GM18907 (cell line): Measurements from ENCODE around the gene NRP2.

Experiments used
- ATAC-seq: cut with Tn5 transposase; IDR thresholded peaks from one replicate; pipeline ENCODE4 v1.9.1; 2021; ENCODE audit warnings: mild to moderate bottlenecking, moderate library complexity; ENCODE audit not compliant: unreplicated experiment

Gene NRP2

DNA sequence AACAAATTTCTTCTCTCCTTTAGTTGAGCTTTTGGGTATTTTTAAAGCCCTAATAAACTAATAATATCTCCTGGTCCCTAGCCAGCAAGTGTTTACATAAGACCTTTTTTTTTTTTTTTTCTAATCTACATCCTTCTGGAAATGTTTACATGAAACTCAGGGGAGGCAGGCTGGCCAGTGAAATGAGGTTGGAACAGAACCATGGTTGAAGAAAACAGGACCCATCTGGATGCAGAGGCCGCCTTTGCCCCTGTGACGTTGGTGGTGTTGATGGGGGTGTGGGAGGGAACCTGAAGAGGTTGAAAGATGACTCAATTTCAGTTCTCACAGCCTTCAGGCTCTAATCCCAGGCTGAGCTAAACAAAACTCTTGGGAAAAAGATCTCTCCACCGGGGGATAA lies 118.5 kb downstream of the NRP2 start:
- no peak for ATAC-seq

DNA sequence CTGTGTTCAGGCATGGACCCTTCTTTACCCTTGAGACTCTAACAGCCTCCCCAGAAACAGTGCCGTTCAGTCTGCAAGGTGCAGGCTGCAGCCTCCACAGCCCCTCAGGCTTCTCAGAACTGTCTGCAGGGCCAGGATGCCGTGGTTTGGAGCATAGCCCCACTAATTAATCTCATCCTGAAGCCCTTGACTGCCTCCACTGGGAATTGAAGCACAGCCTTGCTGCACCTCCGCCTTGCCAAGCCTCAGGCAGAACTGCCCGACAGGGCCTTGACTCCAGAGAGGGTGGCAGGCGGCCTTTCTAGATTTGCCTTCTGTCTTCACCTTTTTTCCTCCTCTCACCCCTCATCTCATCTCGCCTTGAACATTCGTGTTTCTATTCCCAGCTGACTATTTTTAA lies 119.8 kb downstream of the NRP2 start:
- ATAC-seq: no peak

DNA sequence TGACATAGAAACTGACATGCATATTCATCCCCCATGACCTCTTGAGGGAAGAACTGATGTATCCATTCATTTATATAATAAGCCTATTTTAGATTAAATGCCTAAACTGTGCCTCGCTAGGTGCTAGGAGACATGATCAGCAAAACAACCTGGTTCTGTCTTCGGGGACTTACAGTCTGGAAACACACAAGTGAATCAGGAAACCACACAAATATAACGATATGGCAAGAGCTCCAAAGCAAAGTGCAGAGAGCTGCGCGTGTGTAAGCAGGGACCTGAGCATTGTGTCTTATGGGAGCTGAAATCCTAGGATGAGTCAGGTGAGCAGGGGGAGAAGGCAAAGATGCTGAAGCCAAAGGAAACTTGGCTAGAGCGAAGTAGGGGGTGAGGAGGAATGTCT lies 120.6 kb downstream of the NRP2 start:
- ATAC-seq: no peak

DNA sequence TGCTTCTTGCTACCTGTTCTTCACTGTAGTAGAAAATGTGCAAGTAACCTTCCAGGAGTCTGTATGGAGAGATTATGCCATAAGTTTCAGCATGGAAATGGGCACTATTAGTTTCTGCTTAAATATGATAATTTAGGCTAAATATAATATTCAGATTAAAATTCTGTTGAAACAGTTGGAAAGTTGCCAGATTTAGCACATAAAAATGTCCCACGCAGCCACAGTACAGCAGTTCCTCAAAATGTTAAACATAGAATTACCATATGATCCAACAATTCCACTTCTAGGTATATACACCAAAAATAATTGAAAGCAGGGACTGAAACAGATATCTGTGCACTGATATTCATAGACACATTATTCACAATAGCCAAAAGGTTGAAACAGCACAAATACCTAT lies 121.2 kb downstream of the NRP2 start:
- no peak for ATAC-seq

DNA sequence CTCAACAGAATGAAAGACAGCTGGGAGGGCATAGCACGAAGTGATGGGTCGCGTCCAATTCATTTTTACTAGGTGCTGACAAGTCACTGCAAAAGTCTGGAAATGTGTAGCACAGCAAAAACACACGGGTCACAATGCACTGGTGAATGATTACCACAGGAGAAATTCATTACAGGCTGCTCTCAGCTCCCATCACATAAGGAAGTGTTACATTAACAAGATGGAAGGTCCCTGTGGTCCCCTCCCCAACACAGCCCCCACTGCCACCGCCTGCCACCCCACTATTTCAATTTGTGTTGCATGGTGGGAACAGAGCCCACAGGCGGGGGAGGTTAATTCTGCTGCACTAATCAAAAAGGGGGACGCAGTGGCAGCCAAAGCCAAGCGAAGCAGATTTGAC lies 122.8 kb downstream of the NRP2 start:
- ATAC-seq: no peak

DNA sequence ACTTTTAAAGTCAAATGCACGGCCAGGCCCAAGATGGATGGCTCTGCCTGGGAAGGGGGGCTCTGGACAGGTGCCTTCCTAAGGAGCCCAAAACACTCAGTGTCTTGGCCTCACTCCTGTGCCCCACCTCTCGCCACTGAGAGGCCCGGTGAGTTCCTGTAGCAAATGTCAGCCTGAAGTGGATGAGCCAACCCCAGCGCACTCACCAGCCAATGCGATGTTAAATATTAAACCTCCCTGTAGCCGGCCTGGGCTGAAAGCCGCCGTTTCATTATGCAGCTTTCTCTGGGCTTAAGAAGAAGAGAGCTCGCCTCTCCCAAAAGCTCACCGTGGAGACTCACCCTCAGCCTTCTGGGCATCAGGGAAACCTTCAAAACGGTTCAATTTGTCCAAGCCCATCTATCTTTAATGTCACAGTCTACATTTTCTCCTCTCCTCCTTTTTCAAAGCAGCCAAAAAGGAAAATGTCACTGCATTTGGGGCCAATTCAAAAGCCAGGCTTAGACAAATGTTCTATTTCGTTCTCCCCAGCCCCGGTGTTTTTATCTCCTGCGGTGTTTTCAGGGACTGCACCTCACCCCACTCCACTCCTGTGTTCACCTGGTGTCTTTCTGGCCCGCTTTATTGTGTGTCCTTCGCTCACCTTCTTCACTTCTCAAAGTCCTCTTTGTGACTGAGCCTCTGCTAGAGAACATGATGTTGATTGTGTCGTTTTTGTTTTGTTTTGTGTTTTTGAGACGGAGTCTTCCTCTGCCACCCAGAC lies 124.0 kb downstream of the NRP2 start:
- ATAC-seq: no peak

DNA sequence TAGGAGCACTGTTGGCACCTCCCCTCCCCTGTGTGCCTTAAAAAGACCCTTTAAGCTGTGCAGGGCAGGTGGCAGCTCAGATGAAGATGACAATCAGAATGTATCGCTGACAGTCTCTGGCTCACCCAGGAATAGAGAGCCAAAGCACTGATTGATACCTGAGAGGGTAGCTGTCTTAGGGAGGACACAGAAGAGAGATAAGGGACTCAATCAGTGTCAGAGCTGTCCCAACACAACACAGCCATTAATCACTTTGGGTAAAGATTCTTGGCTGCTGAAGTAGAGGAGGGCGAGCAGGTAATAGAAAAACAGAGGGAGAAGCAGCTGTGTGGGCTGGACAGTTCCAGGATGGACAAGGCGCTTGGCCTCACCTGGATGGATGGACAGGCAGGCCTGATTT lies 124.9 kb downstream of the NRP2 start:
- no peak for ATAC-seq

DNA sequence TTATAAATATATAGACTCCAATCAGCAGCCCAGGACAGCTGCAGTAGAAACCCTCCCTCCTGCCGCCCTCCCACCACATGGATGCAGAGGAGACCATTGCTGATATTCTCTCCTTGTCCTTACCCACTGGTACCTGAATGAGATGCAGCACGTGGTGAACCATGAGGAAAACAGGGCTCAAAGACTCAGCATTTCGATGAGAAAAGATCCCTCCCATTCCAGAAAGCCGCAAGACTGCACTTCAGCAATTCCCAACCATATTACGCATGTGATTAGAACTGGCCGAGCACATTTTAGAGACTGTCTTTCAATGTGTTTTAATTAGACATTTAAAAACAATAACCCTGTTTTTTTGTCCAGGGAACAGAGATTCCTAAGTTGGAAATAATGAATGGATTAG lies 125.5 kb downstream of the NRP2 start:
- no peak for ATAC-seq

DNA sequence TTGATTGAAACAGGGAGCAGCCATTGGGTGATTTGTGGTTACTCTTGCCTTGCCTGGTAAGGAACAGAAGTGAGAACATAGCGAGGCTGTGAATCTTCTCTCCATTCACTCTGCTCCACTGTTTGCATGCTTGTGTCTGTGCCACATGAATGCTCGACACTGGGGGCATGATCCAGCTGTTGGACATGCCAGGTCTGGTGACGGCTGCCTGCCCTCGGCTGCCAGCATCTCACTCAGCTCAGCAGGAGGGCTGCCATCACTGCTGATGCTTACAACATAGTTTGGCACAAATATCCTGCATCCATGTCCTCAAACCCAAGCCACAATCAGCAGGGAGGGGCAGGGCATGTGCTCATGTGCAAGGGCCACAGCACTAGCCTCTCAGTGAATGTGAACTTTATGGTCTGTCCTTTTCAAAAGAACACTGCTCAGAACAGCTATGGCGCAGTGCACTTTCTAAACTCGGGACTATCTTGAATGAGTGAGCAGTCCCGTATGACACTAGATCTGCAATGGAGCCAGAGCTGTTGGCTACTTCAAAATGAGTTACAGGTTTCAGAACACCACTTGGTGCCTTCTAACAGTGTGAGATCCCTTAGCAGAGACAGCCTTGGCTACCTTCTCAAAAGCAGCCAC lies 126.3 kb downstream of the NRP2 start:
- no peak for ATAC-seq

DNA sequence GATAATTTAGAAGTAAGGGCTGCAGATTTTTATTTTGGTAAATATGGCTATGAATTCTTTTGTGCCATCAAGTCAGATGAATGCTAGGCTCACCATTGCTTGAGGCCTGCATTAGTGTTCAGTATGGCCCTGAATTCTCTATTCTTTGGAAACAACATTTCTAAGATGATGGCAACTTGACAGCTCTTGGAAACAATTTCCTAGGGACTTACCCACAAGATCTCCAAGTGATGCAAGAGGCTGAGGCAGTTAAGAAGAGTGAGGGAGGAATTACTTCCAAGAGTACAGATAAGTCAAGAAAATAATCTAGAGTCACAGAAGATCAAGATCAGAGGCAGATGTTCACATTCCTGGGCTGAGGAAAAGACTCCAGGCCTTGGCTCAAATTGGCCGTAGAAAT lies 129.1 kb downstream of the NRP2 start:
- ATAC-seq: no peak

DNA sequence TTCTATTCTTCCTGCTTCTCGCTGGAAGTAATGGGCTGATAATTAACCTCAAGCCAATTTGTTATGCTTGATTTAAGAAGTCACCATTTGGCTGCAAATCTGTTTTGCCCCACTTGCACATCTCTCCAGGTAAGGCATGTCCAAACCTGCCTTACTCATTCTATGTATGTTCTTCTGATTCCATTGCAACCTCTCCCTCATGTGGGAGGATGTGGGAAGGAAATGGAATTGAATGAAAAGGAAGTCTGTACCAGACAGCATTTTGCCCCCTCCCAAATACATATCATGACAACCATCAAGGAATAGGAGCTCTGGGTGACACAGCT lies 131.7 kb downstream of the NRP2 start:
- peak; percentile 21 for ATAC-seq

DNA sequence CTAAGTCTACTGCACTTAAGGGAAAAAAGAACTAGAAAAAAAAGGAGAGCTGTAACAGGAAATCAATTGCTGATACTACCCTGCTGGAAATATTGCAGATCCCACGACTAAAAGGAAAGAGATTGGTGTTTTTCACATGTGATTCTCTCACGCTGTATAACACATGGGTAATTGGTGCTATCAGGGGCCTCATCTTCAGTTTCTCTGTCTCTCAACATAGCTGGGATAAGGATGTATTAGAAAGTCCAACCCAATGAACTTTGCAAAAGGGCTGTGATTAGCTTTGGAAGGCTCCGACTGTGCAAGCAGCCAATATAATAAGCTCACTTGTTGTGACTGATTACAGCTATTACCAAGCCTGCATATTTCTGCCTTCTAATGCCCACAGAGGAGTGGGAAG lies 133.4 kb downstream of the NRP2 start:
- no peak for ATAC-seq

DNA sequence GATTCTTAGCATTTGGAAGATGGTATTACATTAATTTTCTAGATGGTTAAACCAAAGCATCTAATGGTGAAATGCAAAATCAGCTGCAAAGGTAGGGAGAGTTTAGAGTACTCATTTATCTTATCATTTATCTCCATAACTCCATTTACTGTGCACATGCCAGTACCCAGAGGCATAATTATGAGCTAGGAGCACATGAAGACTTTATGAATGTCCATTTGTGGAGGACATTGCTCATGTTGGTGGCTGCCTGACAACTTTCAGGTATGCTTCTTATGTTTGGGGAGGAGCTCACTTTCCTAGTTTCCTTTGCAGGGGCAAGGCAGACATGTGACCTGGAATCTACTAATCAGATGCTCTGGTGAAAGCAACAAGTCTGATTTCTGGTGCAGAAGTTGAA lies 134.0 kb downstream of the NRP2 start:
- no peak for ATAC-seq

DNA sequence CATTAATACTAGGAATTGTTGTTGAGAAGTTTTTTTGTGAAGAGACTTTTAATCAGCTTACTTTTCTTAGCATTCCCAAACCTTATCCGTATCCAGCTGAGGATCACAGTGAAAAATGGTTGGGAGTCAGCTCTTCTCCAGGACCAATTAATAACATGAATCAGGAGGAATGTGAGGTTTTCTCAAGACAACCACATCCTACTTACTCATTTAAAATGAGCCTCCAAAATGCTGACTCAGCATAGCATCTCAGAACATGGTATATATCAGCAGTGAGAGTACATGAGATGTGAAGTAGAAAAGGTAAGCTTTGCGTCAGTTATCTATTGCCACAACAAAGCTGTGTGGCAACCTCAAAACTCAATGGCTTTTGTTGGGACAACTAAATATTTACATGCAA lies 140.3 kb downstream of the NRP2 start:
- ATAC-seq: no peak

DNA sequence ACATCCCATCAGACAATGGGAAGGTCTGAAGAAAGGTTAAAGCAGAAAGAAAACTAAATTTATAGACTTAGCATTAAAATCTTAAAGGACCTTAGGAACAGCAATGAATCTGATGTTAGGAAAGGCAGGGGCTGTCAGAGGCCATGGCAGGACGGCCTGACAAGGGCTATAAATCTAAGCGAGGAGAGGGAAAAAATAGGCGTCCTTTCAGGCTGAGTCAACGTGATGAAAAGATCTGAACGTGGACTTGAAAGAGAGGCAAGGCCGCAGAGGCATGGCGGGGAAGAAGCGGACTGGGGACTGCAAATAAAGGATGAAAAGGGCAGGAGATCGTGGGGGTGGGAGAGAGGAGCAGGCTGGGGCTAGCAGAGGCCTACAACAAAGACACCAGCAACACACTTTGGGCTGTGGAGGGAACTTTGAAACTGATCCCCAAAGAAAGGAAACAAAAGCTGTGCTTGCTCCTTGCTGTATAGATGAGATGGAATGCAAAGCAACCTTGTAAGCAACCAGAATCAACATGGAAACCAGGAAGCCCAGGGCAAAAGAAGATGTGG lies 145.6 kb downstream of the NRP2 start:
- no peak for ATAC-seq

DNA sequence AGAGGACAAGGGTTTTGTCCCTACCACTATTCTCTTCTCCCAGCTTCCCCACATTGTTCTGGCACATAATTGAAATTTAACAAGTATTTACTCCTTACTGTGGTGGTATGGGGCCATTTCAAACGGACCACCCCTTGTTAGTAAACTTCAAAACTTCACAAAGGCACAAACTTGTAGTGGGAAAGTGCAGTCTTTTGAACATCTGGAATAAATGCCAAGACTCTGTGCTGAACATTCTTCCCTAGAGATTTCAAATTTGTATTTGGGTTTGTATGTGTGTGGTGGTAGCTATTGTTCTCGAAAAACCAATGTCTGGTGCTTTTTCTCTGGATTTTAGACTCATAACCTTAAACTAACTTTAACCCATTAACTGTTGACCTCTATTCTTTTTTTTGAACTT lies 151.6 kb downstream of the NRP2 start:
- ATAC-seq: no peak

DNA sequence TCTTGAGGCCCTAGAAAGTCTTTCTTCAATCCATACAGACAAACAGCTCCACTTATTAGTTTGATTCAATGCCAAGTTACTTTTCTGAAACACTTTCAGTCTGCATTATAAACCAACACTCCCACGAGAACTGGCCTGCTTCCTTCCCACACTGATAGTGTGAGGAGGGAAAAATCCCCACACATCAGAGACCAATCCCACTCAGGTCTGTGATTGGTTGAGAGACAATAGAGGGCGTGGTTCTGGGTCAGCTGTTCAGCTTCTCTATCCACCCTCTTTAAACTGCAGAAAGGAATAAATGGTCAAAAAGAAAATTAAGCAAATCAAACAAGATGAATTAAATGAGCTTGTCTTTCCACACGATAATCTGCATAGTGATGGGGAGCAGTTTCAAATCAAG lies 152.5 kb downstream of the NRP2 start:
- no peak for ATAC-seq

DNA sequence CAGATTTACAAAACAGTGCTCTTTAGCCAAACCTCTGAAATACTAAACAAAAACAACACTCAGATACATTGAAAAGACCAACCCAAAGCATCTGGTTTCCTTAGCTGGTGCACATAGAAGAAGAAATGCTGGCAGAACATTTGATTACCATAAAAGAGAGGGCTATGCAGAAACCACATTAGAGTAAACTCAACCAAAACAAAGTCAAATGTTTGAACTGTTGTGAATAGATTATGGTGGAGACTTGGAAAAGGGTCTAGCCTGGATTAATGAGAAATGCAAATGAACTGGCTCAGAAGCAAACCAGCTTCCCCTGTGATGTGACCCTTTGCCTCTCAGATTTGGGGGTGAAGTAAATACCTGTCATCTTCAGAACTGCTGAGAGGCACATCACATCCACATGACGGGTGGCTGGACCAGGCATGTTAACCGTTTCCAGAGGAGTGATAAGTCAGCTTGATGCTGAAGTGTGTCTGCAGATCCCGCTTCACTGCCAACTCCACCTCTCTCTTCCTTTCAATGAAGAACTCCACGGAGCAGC lies 153.0 kb downstream of the NRP2 start:
- no peak for ATAC-seq

DNA sequence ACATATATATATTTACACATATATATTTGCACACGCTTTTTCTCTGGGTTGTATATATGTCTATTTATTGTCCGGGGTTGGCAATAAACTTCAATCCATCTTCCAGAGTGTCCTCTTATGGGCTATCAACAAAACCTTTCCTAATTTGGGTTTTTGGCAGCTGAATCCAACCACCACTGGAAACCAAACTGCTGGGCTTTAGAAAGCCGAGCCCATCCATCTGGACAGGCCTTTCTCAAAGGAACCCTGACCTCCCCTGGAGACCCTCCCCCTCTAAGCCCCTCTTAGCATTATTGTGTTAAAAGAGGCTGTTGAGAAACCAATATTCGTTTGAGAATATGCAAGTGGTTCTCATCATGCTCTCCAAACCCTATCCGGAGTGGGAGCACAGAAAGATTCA lies 153.6 kb downstream of the NRP2 start:
- no peak for ATAC-seq

DNA sequence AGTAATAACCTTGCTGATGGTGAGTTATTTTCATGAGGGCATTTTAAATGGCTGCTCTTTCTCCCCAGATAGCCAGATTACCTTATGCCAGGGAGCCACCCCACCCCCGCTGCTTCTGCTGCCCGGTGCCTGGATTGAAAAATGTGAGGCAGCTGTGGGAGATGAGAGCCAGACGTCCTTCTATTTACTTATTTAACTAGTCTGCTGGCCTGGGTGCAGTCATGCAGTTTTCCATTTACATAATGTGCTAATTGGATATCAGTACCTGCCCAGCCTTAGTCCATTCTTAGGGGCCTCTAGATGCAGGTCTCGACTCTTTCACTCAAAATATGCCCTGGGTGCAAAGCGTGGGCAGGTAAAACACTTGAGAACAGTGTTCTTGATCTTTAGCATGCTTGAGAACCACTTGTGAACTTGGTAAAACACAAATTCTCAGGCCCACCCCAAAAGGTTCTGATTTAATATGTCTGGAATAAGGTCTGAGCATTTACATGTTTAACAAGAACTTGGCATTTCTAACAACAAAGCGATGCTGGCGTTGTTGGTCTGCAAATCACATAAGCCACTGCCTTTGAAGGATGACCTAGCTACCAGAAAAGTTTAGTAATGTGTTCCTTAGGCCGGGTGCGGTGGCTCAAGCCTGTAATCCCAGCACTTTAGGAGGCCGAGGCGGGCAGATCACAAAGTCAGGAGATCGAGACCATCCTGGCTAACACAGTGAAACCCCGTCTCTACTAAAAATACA lies 154.3 kb downstream of the NRP2 start:
- no peak for ATAC-seq

DNA sequence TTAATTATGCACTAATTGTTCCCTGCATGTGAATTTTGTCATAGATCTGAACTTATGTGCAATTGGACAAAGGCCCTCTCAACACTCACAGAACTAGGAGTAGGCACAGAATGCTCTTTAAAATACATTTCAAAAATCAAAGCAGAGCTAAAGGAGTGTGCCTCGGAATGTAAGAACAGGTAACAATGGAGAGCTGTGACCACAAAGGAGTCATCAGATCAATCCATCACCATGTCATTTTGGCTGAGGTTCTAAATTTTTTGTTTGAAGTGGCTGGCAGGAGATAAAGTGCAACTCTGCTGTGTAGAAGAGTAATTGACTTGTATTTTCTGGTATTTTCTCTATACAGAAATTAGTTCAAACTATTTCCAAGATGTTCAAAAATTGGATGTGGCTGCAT lies 155.4 kb downstream of the NRP2 start:
- no peak for ATAC-seq

DNA sequence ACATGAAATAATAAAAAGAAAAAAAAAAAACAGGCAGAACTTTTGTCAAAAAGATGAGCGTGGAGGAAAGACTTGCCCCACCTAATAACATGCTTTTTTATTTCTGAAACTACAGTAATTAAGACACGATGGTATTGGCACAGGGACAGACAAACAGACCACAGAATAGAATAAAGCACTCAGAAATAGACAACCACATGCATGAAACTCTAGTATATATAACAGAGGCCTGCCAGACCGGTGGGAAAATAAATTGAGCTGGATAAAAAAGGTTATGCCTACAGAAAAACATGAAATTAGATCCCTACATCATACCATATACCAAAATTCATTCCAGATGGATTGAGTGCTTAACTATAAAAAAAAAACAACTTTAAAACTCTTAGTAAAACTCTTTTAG lies 163.1 kb downstream of the NRP2 start:
- ATAC-seq: no peak
